Measurements from ENCODE around the gene USP17L20. TPM values are rescaled to one million over a fixed set of nuclear protein-coding genes. Genes with fewer than 3 reads are reported as not detected.
"Not testable (repeated sequence)": the region's sequence is repeated elsewhere in the genome, so short reads cannot be mapped to it uniquely, and the experiment has no call there.

Gene USP17L20
- total and polyA plus RNA-seq, 7 donors = not detected

- intact Hi-C loops (cut with DNase I); ATAC-seq; H3K4me1 ChIP-seq; H3K27me3 ChIP-seq (ENCODE audit: insufficient read depth in 3 of 3, low read length in 2 of 3); H3K4me3 ChIP-seq; DNase-seq; H3K27ac ChIP-seq; H3K9me3 ChIP-seq; H3K36me3 ChIP-seq (ENCODE audit: insufficient read depth in 1 of 2, low read depth in 1 of 2): not testable (repeated sequence)
- WGBS, 3 donors = no CpG with 5 or more reads among the region's 13 CpGs
These were observed 4.8 kb upstream of the USP17L20 start, which contains the start of gene USP17L19 for GRCh38 chr4:9253078-9253477. Gene USP17L19 (plus strand): TSS chr4:9253378. CDS start chr4:9253378, 0 bp downstream.

DNA sequence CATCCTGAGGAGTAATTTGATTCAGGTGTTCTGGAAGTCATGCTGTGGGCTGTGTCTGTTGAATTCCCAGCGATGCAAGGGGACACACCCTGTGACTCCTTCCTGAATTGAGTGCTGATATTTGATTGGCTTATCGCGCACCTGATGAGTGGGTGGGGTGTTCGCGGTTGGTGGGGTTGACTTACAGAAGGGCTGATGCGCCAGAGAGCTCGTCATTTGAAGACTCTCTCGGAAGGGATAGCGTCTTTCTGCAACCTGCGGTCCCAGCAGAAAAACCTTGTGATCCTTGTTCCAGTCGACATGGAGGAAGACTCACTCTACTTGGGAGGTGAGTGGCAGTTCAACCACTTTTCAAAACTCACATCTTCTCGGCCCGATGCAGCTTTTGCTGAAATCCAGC, 4.6 kb downstream of the USP17L20 start, which contains the start of gene USP17L21:
USP17L21 (plus strand) TSS at position 301 of the 400 bp plus-strand sequence; CDS start at position 301, 0 bp downstream.
- H3K27me3 ChIP-seq (ENCODE audit: insufficient read depth in 3 of 3, low read length in 2 of 3); intact Hi-C loops (cut with DNase I); H3K36me3 ChIP-seq (ENCODE audit: insufficient read depth in 1 of 2, low read depth in 1 of 2); DNase-seq; H3K27ac ChIP-seq; ATAC-seq; H3K9me3 ChIP-seq; H3K4me1 ChIP-seq; H3K4me3 ChIP-seq: not testable (repeated sequence)
- no CpG with 5 or more reads among the region's 13 CpGs for WGBS, 3 donors

DNA sequence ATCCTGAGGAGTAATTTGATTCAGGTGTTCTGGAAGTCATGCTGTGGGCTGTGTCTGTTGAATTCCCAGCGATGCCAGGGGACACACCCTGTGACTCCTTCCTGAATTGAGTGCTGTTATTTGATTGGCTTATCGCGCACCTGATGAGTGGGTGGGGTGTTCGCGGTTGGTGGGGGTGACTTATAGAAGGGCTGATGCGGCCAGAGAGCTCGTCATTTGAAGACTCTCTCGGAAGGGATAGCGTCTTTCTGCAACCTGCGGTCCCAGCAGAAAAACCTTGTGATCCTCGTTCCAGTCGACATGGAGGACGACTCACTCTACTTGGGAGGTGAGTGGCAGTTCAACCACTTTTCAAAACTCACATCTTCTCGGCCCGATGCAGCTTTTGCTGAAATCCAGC, 9.4 kb downstream of the USP17L20 start, which contains the start of gene USP17L22:
USP17L22 (plus strand) TSS at position 301 of the 400 bp plus-strand sequence; CDS start at position 301, 0 bp downstream.
- H3K4me1 ChIP-seq; intact Hi-C loops (cut with DNase I); H3K9me3 ChIP-seq; H3K27me3 ChIP-seq (ENCODE audit: insufficient read depth in 3 of 3, low read length in 2 of 3); ATAC-seq; H3K4me3 ChIP-seq; DNase-seq; H3K27ac ChIP-seq; H3K36me3 ChIP-seq (ENCODE audit: insufficient read depth in 1 of 2, low read depth in 1 of 2): not testable (repeated sequence)
- no CpG with 5 or more reads among the region's 15 CpGs for WGBS, 3 donors

DNA sequence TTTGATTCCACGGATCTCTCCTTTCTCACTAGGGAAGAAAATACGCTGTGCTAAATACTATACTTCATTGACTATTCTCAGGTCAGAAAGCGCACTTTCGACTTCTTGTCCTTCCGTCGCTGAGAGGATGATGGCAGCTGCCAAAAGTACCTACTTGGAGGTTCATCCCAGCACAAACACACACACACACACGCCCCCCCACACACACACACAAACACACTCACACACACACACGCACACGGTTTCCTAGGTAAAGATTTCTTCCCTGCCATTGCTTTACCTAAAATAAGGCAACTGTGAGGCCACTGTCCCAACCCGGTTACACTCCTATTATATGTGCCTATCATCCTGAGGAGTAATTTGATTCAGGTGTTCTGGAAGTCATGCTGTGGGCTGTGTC, 13.8 kb downstream of the USP17L20 start:
- WGBS, 3 donors = 81 to 87% (median 83%) methylated on average over 4 to 5 of the region's 10 CpGs
- DNase-seq = peak; percentile 12 to 64
- ATAC-seq; H3K27me3 ChIP-seq (ENCODE audit: insufficient read depth in 3 of 3, low read length in 2 of 3); H3K4me3 ChIP-seq; H3K36me3 ChIP-seq (ENCODE audit: insufficient read depth in 1 of 2, low read depth in 1 of 2); H3K4me1 ChIP-seq; intact Hi-C loops (cut with DNase I); H3K27ac ChIP-seq; H3K9me3 ChIP-seq: not testable (repeated sequence)

Other genes with a start within 250 kb of the USP17L20 start
- not detected for gene FAM90A26, start 87.7 kb upstream of the USP17L20 start, total RNA-seq
- not detected for gene FAM90A26, start 87.7 kb upstream of the USP17L20 start, polyA plus RNA-seq
- gene USP17L10, start 47.5 kb upstream of the USP17L20 start, total RNA-seq = not detected
- gene USP17L10, start 47.5 kb upstream of the USP17L20 start, polyA plus RNA-seq = not detected
- gene USP17L11, start 42.7 kb upstream of the USP17L20 start, total RNA-seq = not detected
- gene USP17L11, start 42.7 kb upstream of the USP17L20 start, polyA plus RNA-seq = not detected
- not detected for gene USP17L12, start 38.0 kb upstream of the USP17L20 start, total RNA-seq
- gene USP17L12, start 38.0 kb upstream of the USP17L20 start, polyA plus RNA-seq = not detected
- gene USP17L13, start 33.2 kb upstream of the USP17L20 start, total RNA-seq = not detected
- not detected for gene USP17L13, start 33.2 kb upstream of the USP17L20 start, polyA plus RNA-seq
- not detected for gene USP17L15, start 23.7 kb upstream of the USP17L20 start, total RNA-seq
- not detected for gene USP17L15, start 23.7 kb upstream of the USP17L20 start, polyA plus RNA-seq
- gene USP17L17, start 14.2 kb upstream of the USP17L20 start, total RNA-seq = not detected
- not detected for gene USP17L17, start 14.2 kb upstream of the USP17L20 start, polyA plus RNA-seq
- gene USP17L18, start 9.5 kb upstream of the USP17L20 start, total RNA-seq = not detected
- not detected for gene USP17L18, start 9.5 kb upstream of the USP17L20 start, polyA plus RNA-seq
- gene USP17L19, start 4.7 kb upstream of the USP17L20 start, total RNA-seq = not detected
- gene USP17L19, start 4.7 kb upstream of the USP17L20 start, polyA plus RNA-seq = not detected
- not detected for gene USP17L21, start 4.7 kb downstream of the USP17L20 start, total RNA-seq
- not detected for gene USP17L21, start 4.7 kb downstream of the USP17L20 start, polyA plus RNA-seq
- gene USP17L22, start 9.5 kb downstream of the USP17L20 start, total RNA-seq = not detected
- not detected for gene USP17L22, start 9.5 kb downstream of the USP17L20 start, polyA plus RNA-seq
- not detected for gene USP17L24, start 67.0 kb downstream of the USP17L20 start, total RNA-seq
- gene USP17L24, start 67.0 kb downstream of the USP17L20 start, polyA plus RNA-seq = not detected
- not detected for gene USP17L25, start 71.8 kb downstream of the USP17L20 start, total RNA-seq
- gene USP17L25, start 71.8 kb downstream of the USP17L20 start, polyA plus RNA-seq = not detected
- gene USP17L26, start 76.5 kb downstream of the USP17L20 start, total RNA-seq = not detected
- gene USP17L26, start 76.5 kb downstream of the USP17L20 start, polyA plus RNA-seq = not detected
- gene USP17L5, start 81.3 kb downstream of the USP17L20 start, total RNA-seq = not detected
- gene USP17L5, start 81.3 kb downstream of the USP17L20 start, polyA plus RNA-seq = not detected
- not detected for gene USP17L27, start 86.0 kb downstream of the USP17L20 start, total RNA-seq
- not detected for gene USP17L27, start 86.0 kb downstream of the USP17L20 start, polyA plus RNA-seq
- not detected for gene USP17L28, start 90.8 kb downstream of the USP17L20 start, total RNA-seq
- gene USP17L28, start 90.8 kb downstream of the USP17L20 start, polyA plus RNA-seq = not detected
- gene USP17L29, start 95.5 kb downstream of the USP17L20 start, total RNA-seq = not detected
- not detected for gene USP17L29, start 95.5 kb downstream of the USP17L20 start, polyA plus RNA-seq
- not detected for gene USP17L30, start 105.0 kb downstream of the USP17L20 start, total RNA-seq
- gene USP17L30, start 105.0 kb downstream of the USP17L20 start, polyA plus RNA-seq = not detected
- gene DEFB131A, start 186.3 kb downstream of the USP17L20 start, total RNA-seq = not detected
- not detected for gene DEFB131A, start 186.3 kb downstream of the USP17L20 start, polyA plus RNA-seq